Activated T-cell treated with anti-CD3 and anti-CD28 coated beads, Interleukin-2, amount 50 U/mL, for 24 hours (primary cell): ENCODE measurements around the gene SLC38A3.
"Not testable (repeated sequence)": the region's sequence is repeated elsewhere in the genome, so short reads cannot be mapped to it uniquely, and the experiment has no call there.

Experiments
- DNase-seq: peaks from one replicate; pipeline ENCODE4 v3.0.0-alpha.2; 2020
- H3K27ac Mint-ChIP-seq: 2 replicates; pipeline ENCODE4 v1.8.0; 2020; ENCODE audit warnings: mild to moderate bottlenecking, mixed read lengths
- H3K27me3 Mint-ChIP-seq: 2 replicates; pipeline ENCODE4 v1.8.0; 2020; ENCODE audit warnings: mixed read lengths
- H3K36me3 Mint-ChIP-seq: 2 replicates; pipeline ENCODE4 v1.8.0; 2020; ENCODE audit warnings: low read depth, mixed read lengths
- H3K4me1 Mint-ChIP-seq: 2 replicates; pipeline ENCODE4 v1.8.0; 2020; ENCODE audit warnings: low read depth, mixed read lengths
- H3K4me3 Mint-ChIP-seq: 2 replicates; pipeline ENCODE4 v1.8.0; 2020; ENCODE audit warnings: mild to moderate bottlenecking, moderate library complexity, mixed read lengths
- H3K9me3 Mint-ChIP-seq: 2 replicates; pipeline ENCODE4 v1.8.0; 2020; ENCODE audit warnings: mixed read lengths

Gene SLC38A3

DNA sequence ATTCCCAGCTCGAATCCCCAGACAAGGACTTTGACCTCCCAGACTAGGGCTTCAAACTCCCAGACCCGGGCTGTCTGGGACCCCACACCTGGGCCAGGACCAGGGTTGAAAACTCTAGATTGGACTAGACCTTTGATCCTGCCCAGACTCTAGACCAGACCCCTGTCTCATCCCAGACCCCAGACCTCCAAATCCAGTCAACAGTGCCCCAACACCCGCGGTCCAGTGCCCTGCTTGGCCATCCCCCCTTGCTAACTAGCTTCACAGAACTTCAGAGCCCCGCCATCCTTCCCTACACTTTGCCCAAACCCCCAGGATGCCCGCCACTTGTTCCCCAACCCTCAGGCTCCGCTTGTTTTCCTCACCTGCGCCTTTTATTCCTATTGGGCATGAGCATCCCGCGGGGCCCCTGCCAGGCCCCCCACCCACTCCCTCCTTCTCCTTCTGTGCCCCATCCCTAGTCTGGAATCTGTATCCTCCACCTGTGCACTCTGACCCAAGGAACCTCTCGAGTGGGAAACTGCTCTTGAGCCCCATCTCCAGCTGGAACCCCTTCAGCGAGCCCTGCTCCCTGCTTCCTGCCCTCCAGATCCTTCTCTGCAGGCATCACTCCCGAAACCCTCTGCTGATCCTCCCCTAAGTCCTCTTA lies 31.5 kb downstream of the SLC38A3 start:
- H3K9me3 Mint-ChIP-seq, result no peaks in the 10 kb centered on the region
- H3K4me1 Mint-ChIP-seq, result peaks cover 43% of the 10 kb centered on the region
- peak overlapping the region; percentile 98 for H3K4me3 Mint-ChIP-seq
- peak; percentile 36 for DNase-seq
- no peaks in the 10 kb centered on the region for H3K27me3 Mint-ChIP-seq
- peak overlapping the region; percentile 98 for H3K27ac Mint-ChIP-seq
- H3K36me3 Mint-ChIP-seq, result peaks cover 49% of the 10 kb centered on the region

DNA sequence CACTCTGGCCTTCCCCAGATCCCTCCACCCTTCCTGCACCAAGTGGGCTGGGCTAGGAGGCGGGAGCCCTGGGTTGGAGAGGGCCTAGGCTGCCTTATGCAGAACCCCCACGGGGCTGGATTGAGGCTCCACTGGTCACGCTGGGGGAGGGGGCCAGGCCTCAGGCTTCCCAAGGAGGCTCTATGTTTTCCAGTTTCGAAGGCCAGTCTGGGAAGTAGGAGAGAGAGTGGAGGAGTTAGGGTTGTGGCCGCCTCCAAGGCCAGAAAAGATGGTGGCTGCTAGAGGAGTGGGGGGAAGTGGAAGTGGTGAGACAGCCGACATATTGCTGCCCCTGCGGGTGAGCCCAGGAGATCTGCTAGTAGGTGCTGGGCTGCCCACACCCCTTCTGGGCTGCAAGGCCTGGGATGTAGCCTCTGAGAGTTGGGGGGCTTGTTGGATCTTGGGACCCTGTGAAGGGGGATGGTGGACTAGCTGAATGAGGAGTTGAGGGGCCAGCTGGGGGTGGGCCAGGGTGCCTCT lies 32.1 kb downstream of the SLC38A3 start:
- H3K4me1 Mint-ChIP-seq, result peaks cover 49% of the 10 kb centered on the region
- no peaks in the 10 kb centered on the region for H3K9me3 Mint-ChIP-seq
- peak; percentile 57 for DNase-seq
- H3K36me3 Mint-ChIP-seq, result peaks cover 51% of the 10 kb centered on the region
- H3K27ac Mint-ChIP-seq, result peak overlapping the region; percentile 98
- H3K4me3 Mint-ChIP-seq, result peak overlapping the region; percentile 98
- H3K27me3 Mint-ChIP-seq, result no peaks in the 10 kb centered on the region

- peak overlapping the region; percentile 98 for H3K4me3 Mint-ChIP-seq
- peaks cover 57% of the 10 kb centered on the region for H3K4me1 Mint-ChIP-seq
- peaks cover 55% of the 10 kb centered on the region for H3K36me3 Mint-ChIP-seq
- H3K27ac Mint-ChIP-seq, result peak overlapping the region; percentile 98
- H3K27me3 Mint-ChIP-seq, result no peaks in the 10 kb centered on the region
- peak; percentile 89 for DNase-seq
- H3K9me3 Mint-ChIP-seq, result no peaks in the 10 kb centered on the region
Measured at GRCh38 chr3:50237754-50238548, 32.9 kb downstream of the SLC38A3 start.

DNA sequence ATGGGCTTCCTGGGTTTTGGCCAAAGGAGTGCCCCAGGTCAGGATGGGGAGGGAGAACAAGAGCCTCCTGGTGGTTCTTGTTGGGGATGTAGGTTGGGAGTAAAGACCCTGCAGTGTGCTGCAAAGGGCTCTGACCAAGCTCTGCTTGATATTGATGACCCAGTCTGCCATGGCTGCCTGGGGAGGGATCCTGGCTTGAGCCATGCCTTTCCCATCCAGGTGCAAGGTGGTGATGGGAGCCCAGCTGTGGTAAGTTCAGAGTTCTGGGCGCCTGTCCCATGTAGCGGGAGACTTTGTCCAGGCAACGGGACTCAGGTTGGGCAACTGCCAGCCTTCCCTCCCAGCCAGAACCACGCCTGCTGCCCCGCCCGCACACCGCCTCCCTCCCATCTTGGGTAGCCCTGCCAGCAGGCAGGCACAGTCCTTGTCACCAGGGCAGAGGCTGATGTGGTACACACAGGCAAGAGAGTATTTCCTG lies 33.5 kb downstream of the SLC38A3 start:
- peak overlapping the region; percentile 98 for H3K27ac Mint-ChIP-seq
- DNase-seq, result peak; percentile 42
- H3K27me3 Mint-ChIP-seq, result no peaks in the 10 kb centered on the region
- H3K4me3 Mint-ChIP-seq, result peak overlapping the region; percentile 98
- peaks cover 56% of the 10 kb centered on the region for H3K36me3 Mint-ChIP-seq
- peaks cover 61% of the 10 kb centered on the region for H3K4me1 Mint-ChIP-seq
- H3K9me3 Mint-ChIP-seq, result no peaks in the 10 kb centered on the region

DNA sequence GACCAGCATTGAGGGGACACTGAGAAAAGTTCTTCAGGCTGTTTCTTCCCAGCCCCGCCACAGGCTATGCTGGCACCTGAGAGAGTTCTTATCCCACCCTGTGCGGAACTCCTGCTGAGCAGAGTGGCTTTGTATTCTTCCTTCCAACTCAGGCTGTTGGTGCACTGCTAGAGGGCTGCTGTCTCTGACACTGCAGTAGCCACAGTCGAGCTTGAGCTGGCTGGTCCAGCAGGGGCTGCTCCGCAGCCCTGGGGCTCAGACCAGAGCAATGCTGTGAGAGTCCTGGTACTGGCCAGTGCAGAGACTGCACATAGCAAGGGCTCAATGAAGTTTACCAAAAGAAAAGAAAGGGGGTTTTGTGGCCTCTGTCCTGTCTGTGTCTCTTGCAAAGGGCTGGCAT lies 34.6 kb downstream of the SLC38A3 start:
- H3K9me3 Mint-ChIP-seq, result no peaks in the 10 kb centered on the region
- no peak for DNase-seq
- H3K27me3 Mint-ChIP-seq, result no peaks in the 10 kb centered on the region
- peaks cover 68% of the 10 kb centered on the region for H3K4me1 Mint-ChIP-seq
- H3K4me3 Mint-ChIP-seq, result peak overlapping the region; percentile 98
- peaks cover 65% of the 10 kb centered on the region for H3K36me3 Mint-ChIP-seq
- H3K27ac Mint-ChIP-seq, result peak overlapping the region; percentile 98

- H3K27ac Mint-ChIP-seq, result peak overlapping the region; percentile 98
- H3K4me3 Mint-ChIP-seq, result peak overlapping the region; percentile 55
- H3K36me3 Mint-ChIP-seq, result peaks cover 68% of the 10 kb centered on the region
- no peaks in the 10 kb centered on the region for H3K9me3 Mint-ChIP-seq
- no peaks in the 10 kb centered on the region for H3K27me3 Mint-ChIP-seq
- DNase-seq, result no peak
- H3K4me1 Mint-ChIP-seq, result peaks cover 73% of the 10 kb centered on the region
Measured at GRCh38 chr3:50241163-50241562, 36.1 kb downstream of the SLC38A3 start.

- no peak for DNase-seq
- no peaks in the 10 kb centered on the region for H3K27me3 Mint-ChIP-seq
- no peaks in the 10 kb centered on the region for H3K9me3 Mint-ChIP-seq
- H3K4me3 Mint-ChIP-seq, result peak overlapping the region; percentile 55
- peaks cover 63% of the 10 kb centered on the region for H3K36me3 Mint-ChIP-seq
- peaks cover 80% of the 10 kb centered on the region for H3K4me1 Mint-ChIP-seq
- peak overlapping the region; percentile 98 for H3K27ac Mint-ChIP-seq
Measured at GRCh38 chr3:50241713-50242380, 36.8 kb downstream of the SLC38A3 start.

GRCh38 chr3:50242381-50242770 lies 37.3 kb downstream of the SLC38A3 start:
- no peaks in the 10 kb centered on the region for H3K27me3 Mint-ChIP-seq
- peaks cover 85% of the 10 kb centered on the region for H3K4me1 Mint-ChIP-seq
- H3K4me3 Mint-ChIP-seq, result peak overlapping the region; percentile 59
- no peak for DNase-seq
- H3K27ac Mint-ChIP-seq, result peak overlapping the region; percentile 98
- H3K9me3 Mint-ChIP-seq, result no peaks in the 10 kb centered on the region
- peaks cover 62% of the 10 kb centered on the region for H3K36me3 Mint-ChIP-seq

DNA sequence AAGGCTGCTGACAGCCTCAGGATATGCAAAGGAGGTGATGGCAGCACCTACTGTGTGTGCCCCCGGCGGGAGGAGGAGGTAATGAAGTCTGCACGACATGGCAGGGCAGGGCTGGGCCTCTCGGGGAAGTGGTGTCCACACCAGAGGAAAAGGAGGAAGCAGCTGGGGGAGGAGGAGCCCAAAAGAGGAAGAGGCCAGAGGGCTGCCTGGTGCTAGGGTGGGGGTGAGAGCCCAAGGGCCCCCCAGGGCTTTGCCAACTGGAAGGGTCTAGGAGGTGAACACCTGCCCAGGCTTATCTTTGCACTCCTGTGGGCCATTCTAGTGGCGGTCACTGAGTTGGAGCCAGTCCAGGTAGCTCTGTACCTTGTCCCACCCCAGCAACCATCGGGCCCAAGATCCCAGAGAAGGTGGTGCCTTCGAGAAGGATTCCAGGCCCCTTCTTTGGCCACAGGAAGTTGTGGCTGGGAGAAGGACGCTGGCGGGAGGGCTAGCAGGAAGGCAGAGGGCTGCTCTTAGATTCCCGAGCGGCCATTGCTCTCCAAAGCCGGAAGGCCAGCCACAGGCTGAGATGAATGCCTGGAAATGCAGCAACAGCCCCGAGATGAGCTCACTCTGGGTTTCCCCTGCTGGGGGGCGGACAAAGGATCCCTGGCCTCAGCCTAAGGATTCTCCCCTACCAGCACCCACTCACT lies 37.9 kb downstream of the SLC38A3 start:
- Mint-ChIP-seq H3K4me3 (peak overlapping the region; percentile 59), H3K9me3 (no peaks in the 10 kb centered on the region), H3K4me1 (peaks cover 86% of the 10 kb centered on the region), H3K27ac (peak overlapping the region; percentile 98), H3K27me3 (no peaks in the 10 kb centered on the region), H3K36me3 (peaks cover 58% of the 10 kb centered on the region)
- DNase-seq, result peak; percentile 64

DNA sequence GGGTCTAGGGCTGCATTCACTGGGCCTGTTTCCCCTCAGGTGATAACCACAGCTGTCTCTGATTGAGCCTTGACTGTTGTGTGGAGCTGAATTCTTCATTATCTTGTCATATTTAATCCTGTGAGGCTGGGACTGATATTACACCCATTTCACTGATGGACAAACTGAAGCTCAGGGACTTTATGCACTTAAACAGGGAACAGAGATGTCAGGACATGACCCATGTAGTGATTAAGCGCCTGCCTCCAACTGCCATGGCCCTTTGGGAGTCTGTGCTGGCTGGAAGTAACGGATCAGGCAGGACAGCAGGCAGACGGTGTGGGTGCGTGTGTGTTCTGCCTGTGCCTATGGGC lies 38.4 kb downstream of the SLC38A3 start:
- DNase-seq, result no peak
- Mint-ChIP-seq H3K36me3 (peaks cover 55% of the 10 kb centered on the region), H3K4me1 (peaks cover 87% of the 10 kb centered on the region), H3K27ac (peak overlapping the region; percentile 98), H3K9me3 (no peaks in the 10 kb centered on the region), H3K4me3 (peak overlapping the region; percentile 8), H3K27me3 (no peaks in the 10 kb centered on the region)

DNA sequence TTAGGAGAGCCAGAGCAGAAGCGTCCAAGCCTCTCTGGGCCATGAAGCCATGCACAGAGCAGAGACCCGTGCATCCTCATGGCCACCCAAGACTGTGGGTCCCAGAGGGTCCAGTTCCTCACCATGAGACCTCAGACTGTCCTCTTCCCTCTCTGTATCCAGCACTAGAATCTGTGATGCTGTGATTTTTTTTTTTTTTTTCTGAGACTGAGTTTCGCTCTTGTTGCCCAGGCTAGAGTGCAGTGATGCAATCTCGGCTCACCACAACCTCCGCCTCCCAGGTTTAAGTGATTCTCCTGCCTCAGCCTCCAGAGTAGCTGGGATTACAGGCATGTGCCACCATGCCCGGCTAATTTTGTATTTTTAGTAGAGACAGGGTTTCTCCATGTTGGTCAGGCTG lies 39.7 kb downstream of the SLC38A3 start:
- H3K27ac Mint-ChIP-seq, result peak overlapping the region; percentile 98
- peak overlapping the region; percentile 76 for H3K4me3 Mint-ChIP-seq
- not testable (repeated sequence) for DNase-seq, H3K27me3 Mint-ChIP-seq, H3K9me3 Mint-ChIP-seq
- peaks cover 47% of the 10 kb centered on the region for H3K36me3 Mint-ChIP-seq
- H3K4me1 Mint-ChIP-seq, result peaks cover 87% of the 10 kb centered on the region

DNA sequence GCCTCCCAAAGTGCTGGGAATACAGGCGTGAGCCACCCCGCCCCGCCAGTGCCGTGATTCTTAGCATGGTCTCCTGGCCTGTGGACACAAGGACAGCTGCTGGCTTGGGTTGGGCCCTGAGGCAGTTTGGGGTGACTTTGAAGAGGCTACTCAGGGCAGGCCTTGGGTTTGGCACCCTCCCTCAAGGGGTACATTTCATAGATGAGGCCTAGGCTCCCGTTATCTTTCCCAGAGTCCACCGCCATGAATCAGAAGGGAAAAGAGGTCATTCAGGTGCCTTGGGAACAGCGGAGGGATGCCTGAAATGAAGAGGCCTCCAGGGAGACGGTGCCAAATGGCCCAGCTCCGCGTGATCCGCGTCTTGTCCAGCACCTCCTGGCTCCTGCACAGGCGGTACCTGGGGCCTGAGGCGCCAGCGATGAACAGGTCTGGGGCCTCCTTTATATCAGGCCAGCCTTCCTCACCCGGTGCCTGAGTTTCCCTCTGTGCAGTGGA lies 40.2 kb downstream of the SLC38A3 start:
- H3K27ac Mint-ChIP-seq, result peak overlapping the region; percentile 98
- H3K36me3 Mint-ChIP-seq, result peaks cover 47% of the 10 kb centered on the region
- no peaks in the 10 kb centered on the region for H3K9me3 Mint-ChIP-seq

GRCh38 chr3:50245831-50246516 lies 40.9 kb downstream of the SLC38A3 start:
- H3K4me3 Mint-ChIP-seq, result peak overlapping the region; percentile 76
- H3K9me3 Mint-ChIP-seq, result no peaks in the 10 kb centered on the region
- H3K27ac Mint-ChIP-seq, result peak overlapping the region; percentile 98
- H3K4me1 Mint-ChIP-seq, result peaks cover 90% of the 10 kb centered on the region
- peak; percentile 97 for DNase-seq
- no peaks in the 10 kb centered on the region for H3K27me3 Mint-ChIP-seq
- H3K36me3 Mint-ChIP-seq, result peaks cover 49% of the 10 kb centered on the region

More for the DNA sequence above, 40.2 kb downstream of the SLC38A3 start:
- H3K27me3 Mint-ChIP-seq, result no peaks in the 10 kb centered on the region
- peaks cover 87% of the 10 kb centered on the region for H3K4me1 Mint-ChIP-seq
- no peak for DNase-seq
- H3K4me3 Mint-ChIP-seq, result peak overlapping the region; percentile 76
